CD4-positive, alpha-beta T cell (primary cell): Measurements from ENCODE around the gene TMX1. TPM values are rescaled to one million over a fixed set of nuclear protein-coding genes. Genes with fewer than 3 reads are reported as not detected.

ENCODE experiments used
- ATAC-seq: fragments of 200-7000 bp; cut with Tn5 transposase; one replicate; pipeline ENCODE4 v1.10.0; 2022; ENCODE audit warnings: mild to moderate bottlenecking; ENCODE audit not compliant: poor library complexity
- CTCF ChIA-PET: fragments of 350-600 bp; sonication (Branson Sonifier 250); formaldehyde crosslinking; loops from one replicate; lab custom pipeline; 2021; ENCODE audit warnings: antibody characterized with exemption, inconsistent platforms; lab: Charles Lee
- POLR2A ChIA-PET: fragments of 350-600 bp; sonication (Branson Sonifier 250); formaldehyde crosslinking; loops from one replicate; lab custom pipeline; 2021; ENCODE audit warnings: antibody characterized with exemption, inconsistent platforms; lab: Charles Lee
- DNase-seq, 14 experiments: peaks; one replicate each; pipeline ENCODE4 v3.0.0-alpha.2; 2013 to 2020; ENCODE audit warnings: mixed read lengths in 2 of 14
- H3K27ac ChIP-seq, 2 donors: one replicate each; pipeline versions ENCODE4 v1.5.1 to v1.7.0; 2013; ENCODE audit warnings: low read length in 2 of 2, low read depth in 1 of 2, mild to moderate bottlenecking in 1 of 2
- H3K27me3 ChIP-seq, 2 experiments: 1 replicate in 1 of 2; 2 replicates in 1 of 2; pipeline versions ENCODE4 v1.6.1 to v1.7.0; 2013; ENCODE audit warnings: low read length in 2 of 2, control low read depth in 1 of 2, mild to moderate bottlenecking in 1 of 2, moderate library complexity in 1 of 2; ENCODE audit not compliant: insufficient read depth in 2 of 2, control insufficient read depth in 1 of 2
- H3K36me3 ChIP-seq: one replicate; pipeline ENCODE4 v1.6.1; 2013; ENCODE audit warnings: low read length, control low read depth; ENCODE audit not compliant: insufficient read depth
- H3K4me1 ChIP-seq: one replicate; pipeline ENCODE4 v1.6.1; 2013; ENCODE audit warnings: low read length, control low read depth; ENCODE audit not compliant: insufficient read depth
- H3K4me3 ChIP-seq: one replicate; pipeline ENCODE4 v1.5.1; 2013; ENCODE audit warnings: mild to moderate bottlenecking, low read length, moderate library complexity
- H3K9me3 ChIP-seq, 2 experiments: 1 replicate in 1 of 2; 2 replicates in 1 of 2; pipeline versions ENCODE4 v1.6.1 to v1.7.0; 2013; ENCODE audit warnings: low read length in 2 of 2, mild to moderate bottlenecking in 2 of 2, control low read depth in 1 of 2, moderate library complexity in 1 of 2; ENCODE audit not compliant: control insufficient read depth in 1 of 2, insufficient read depth in 1 of 2
- H3K27ac Mint-ChIP-seq: one replicate; pipeline ENCODE4 v1.8.0; 2020; ENCODE audit warnings: mixed read lengths
- H3K27me3 Mint-ChIP-seq: one replicate; pipeline ENCODE4 v1.8.0; 2021; ENCODE audit warnings: mixed read lengths
- H3K36me3 Mint-ChIP-seq: one replicate; pipeline ENCODE4 v1.8.0; 2021; ENCODE audit warnings: low read depth, mixed read lengths
- H3K4me1 Mint-ChIP-seq: one replicate; pipeline ENCODE4 v1.8.0; 2021; ENCODE audit warnings: low read depth, mixed read lengths
- H3K4me3 Mint-ChIP-seq: one replicate; pipeline ENCODE4 v1.8.0; 2020; ENCODE audit warnings: mild to moderate bottlenecking, mixed read lengths
- H3K9me3 Mint-ChIP-seq: one replicate; pipeline ENCODE4 v1.8.0; 2020; ENCODE audit warnings: mixed read lengths
- CTCF ChIP-seq: fragments of 200-600 bp; IDR thresholded peaks from one replicate; pipeline ENCODE4 v1.8.0; 2022; ENCODE audit warnings: antibody characterized with exemption, mild to moderate bottlenecking
- intact Hi-C, 2 experiments: fragments of 100-400 bp; cut with DNase I in 1 of 2; cut with micrococcal nuclease in 1 of 2; formaldehyde crosslinking; loops; one replicate each; pipeline versions ENCODE4 v1.15.1 to v1.9.0; 2023 to 2025; cut with DNase I, micrococcal nuclease
- total RNA-seq, 174 experiments: library from RNA in 2 of 174; stranded (reverse) in 2 of 174; gene quantifications; one replicate each; pipeline ENCODE4 v1.2.3 and lab custom pipeline; 2021 to 2026

TMX1 gene
- total RNA-seq, 2 experiments from 2014 or later, result 9.5 to 11.0 TPM

- no peak overlapping the region for H3K4me3 Mint-ChIP-seq
- Histone ChIP-seq H3K9me3 (peaks cover 0 to 8% of the 10 kb centered on the region in 2 experiments), H3K4me1 (no peaks in the 10 kb centered on the region), H3K27ac (no peak overlapping the region), H3K27me3 (no peaks in the 10 kb centered on the region), H3K36me3 (no peaks in the 10 kb centered on the region), H3K4me3 (no peak overlapping the region)
- no peaks in the 10 kb centered on the region for H3K4me1 Mint-ChIP-seq
- intact Hi-C loops, result loop anchor here in 1 of 2 experiments (2.0 kb wide), 1 partner anchor 76 kb away; no protein-coding TSS in a partner anchor
- H3K9me3 Mint-ChIP-seq, result no peaks in the 10 kb centered on the region
- TF ChIP-seq CTCF, result no peak
- ATAC-seq, result no peak
- CTCF ChIA-PET, result no interaction called here
- POLR2A ChIA-PET, result no interaction called here
- H3K36me3 Mint-ChIP-seq, result no peaks in the 10 kb centered on the region
- H3K27me3 Mint-ChIP-seq, result no peaks in the 10 kb centered on the region
- no peak overlapping the region for H3K27ac Mint-ChIP-seq
- no peak for DNase-seq
Measured at GRCh38 chr14:51224551-51224950, 15.5 kb upstream of the TMX1 start.

DNA sequence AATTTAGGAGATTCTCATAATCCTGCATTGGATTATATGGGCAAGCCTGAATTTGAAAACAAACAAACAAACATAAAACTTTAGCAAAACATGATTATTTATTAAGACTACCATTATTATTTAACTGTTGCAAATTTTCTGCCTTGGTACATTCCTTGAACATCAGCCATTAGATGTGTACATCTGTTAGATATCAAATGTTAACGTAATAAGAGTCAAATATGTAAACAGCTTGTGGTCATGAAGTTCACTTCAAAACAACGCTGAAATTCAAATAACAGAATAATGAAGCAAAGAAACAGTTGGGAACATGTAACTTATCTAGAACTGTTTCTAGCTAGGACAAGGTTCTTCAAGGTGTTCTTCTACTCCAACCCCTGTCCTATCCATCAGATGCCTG lies 14.3 kb upstream of the TMX1 start:
- ATAC-seq (no peak), DNase-seq (no peak)
- Histone ChIP-seq H3K27me3 (no peaks in the 10 kb centered on the region), H3K4me3 (no peak overlapping the region), H3K27ac (no peak overlapping the region), H3K9me3 (peaks cover 0 to 8% of the 10 kb centered on the region in 2 experiments), H3K36me3 (no peaks in the 10 kb centered on the region), H3K4me1 (no peaks in the 10 kb centered on the region)
- Mint-ChIP-seq H3K36me3 (no peaks in the 10 kb centered on the region), H3K27ac (no peak overlapping the region), H3K4me1 (no peaks in the 10 kb centered on the region), H3K27me3 (no peaks in the 10 kb centered on the region), H3K9me3 (no peaks in the 10 kb centered on the region), H3K4me3 (no peak overlapping the region)
- ChIA-PET POLR2A (no interaction called here), CTCF (no interaction called here)
- no peak for TF ChIP-seq CTCF
- intact Hi-C loops, result loop anchor here in 1 of 2 experiments (2.0 kb wide), 1 partner anchor 75 kb away; no protein-coding TSS in a partner anchor

GRCh38 chr14:51228391-51228790 lies 11.7 kb upstream of the TMX1 start:
- H3K36me3 Mint-ChIP-seq, result no peaks in the 10 kb centered on the region
- H3K4me1 ChIP-seq, result no peaks in the 10 kb centered on the region
- H3K27ac ChIP-seq, result no peak overlapping the region
- no peaks in the 10 kb centered on the region for H3K36me3 ChIP-seq
- CTCF ChIA-PET, result interaction anchor here (1.4 kb wide), 1 partner anchor 9 kb away, joined by 4 read pairs; no protein-coding TSS in a partner anchor
- DNase-seq, result no peak
- no peak overlapping the region for H3K4me3 Mint-ChIP-seq
- POLR2A ChIA-PET, result no interaction called here
- no peaks in the 10 kb centered on the region for H3K9me3 Mint-ChIP-seq
- no peak for TF ChIP-seq CTCF
- H3K9me3 ChIP-seq, result no peaks in the 10 kb centered on the region
- H3K4me1 Mint-ChIP-seq, result no peaks in the 10 kb centered on the region
- no peaks in the 10 kb centered on the region for H3K27me3 ChIP-seq
- intact Hi-C loops, result no loop called here
- ATAC-seq, result no peak
- H3K27ac Mint-ChIP-seq, result no peak overlapping the region
- no peak overlapping the region for H3K4me3 ChIP-seq
- no peaks in the 10 kb centered on the region for H3K27me3 Mint-ChIP-seq
